Stomach smooth muscle (tissue), 2 donors: ENCODE measurements around the gene ADAT1.

ENCODE experiments used
- H3K27ac ChIP-seq: one replicate; pipeline ENCODE4 v1.7.0; 2013; ENCODE audit warnings: mild to moderate bottlenecking, low read length, inconsistent platforms
- H3K27me3 ChIP-seq, 2 donors: one replicate each; pipeline ENCODE4 v1.7.0; 2013; ENCODE audit warnings: low read length in 2 of 2; ENCODE audit not compliant: insufficient read depth in 2 of 2, control insufficient read depth in 1 of 2
- H3K36me3 ChIP-seq, 2 donors: one replicate each; pipeline ENCODE4 v1.7.0; 2013; ENCODE audit warnings: low read length in 2 of 2; ENCODE audit not compliant: control insufficient read depth in 2 of 2, insufficient read depth in 2 of 2
- H3K4me1 ChIP-seq: one replicate; pipeline ENCODE4 v1.7.0; 2013; ENCODE audit warnings: low read length; ENCODE audit not compliant: control insufficient read depth, insufficient read depth
- H3K4me3 ChIP-seq, 2 donors: one replicate each; pipeline ENCODE4 v1.7.0; 2013; ENCODE audit warnings: low read length in 2 of 2
- H3K9ac ChIP-seq, 2 donors: one replicate each; pipeline ENCODE4 v1.7.0; 2013; ENCODE audit warnings: low read length in 2 of 2, mild to moderate bottlenecking in 1 of 2
- H3K9me3 ChIP-seq, 2 donors: one replicate each; pipeline ENCODE4 v1.7.0; 2013; ENCODE audit warnings: low read length in 2 of 2; ENCODE audit not compliant: control insufficient read depth in 2 of 2
- donor health status: healthy.
- donor health status: Pancreatic carcinoma.

ADAT1 gene

GRCh38 chr16:75620326-75621169, 2.5 kb downstream of the ADAT1 start:
- peaks cover 13% of the 10 kb centered on the region for H3K4me1 ChIP-seq
- H3K4me3 ChIP-seq, result no peak overlapping the region
- H3K9me3 ChIP-seq, result no peaks in the 10 kb centered on the region
- peaks cover 17 to 23% of the 10 kb centered on the region in 2 donors for H3K36me3 ChIP-seq
- no peaks in the 10 kb centered on the region for H3K27me3 ChIP-seq
- H3K9ac ChIP-seq, result no peak overlapping the region
- no peak overlapping the region for H3K27ac ChIP-seq

GRCh38 chr16:75618780-75619179, 4.3 kb downstream of the ADAT1 start:
- peaks cover 13% of the 10 kb centered on the region for H3K4me1 ChIP-seq
- H3K4me3 ChIP-seq, result no peak overlapping the region
- no peaks in the 10 kb centered on the region for H3K9me3 ChIP-seq
- no peak overlapping the region for H3K9ac ChIP-seq
- no peaks in the 10 kb centered on the region for H3K27me3 ChIP-seq
- no peak overlapping the region for H3K27ac ChIP-seq
- H3K36me3 ChIP-seq, result peaks cover 23 to 28% of the 10 kb centered on the region in 2 donors

GRCh38 chr16:75617121-75617520, 6.0 kb downstream of the ADAT1 start:
- Histone ChIP-seq H3K36me3 (peaks cover 30 to 35% of the 10 kb centered on the region in 2 donors), H3K4me3 (no peak overlapping the region), H3K27ac (no peak overlapping the region), H3K4me1 (peaks cover 7% of the 10 kb centered on the region), H3K9ac (no peak overlapping the region), H3K9me3 (no peaks in the 10 kb centered on the region), H3K27me3 (no peaks in the 10 kb centered on the region)

- Histone ChIP-seq H3K27me3 (no peaks in the 10 kb centered on the region), H3K27ac (no peak overlapping the region), H3K4me3 (no peak overlapping the region), H3K9me3 (no peaks in the 10 kb centered on the region), H3K4me1 (peaks cover 2% of the 10 kb centered on the region), H3K36me3 (peaks cover 32 to 37% of the 10 kb centered on the region in 2 donors), H3K9ac (no peak overlapping the region)
Observed at GRCh38 chr16:75616521-75617010, 6.5 kb downstream of the ADAT1 start.

- Histone ChIP-seq H3K27me3 (no peaks in the 10 kb centered on the region), H3K9ac (no peak overlapping the region), H3K4me3 (no peak overlapping the region), H3K27ac (no peak overlapping the region), H3K4me1 (no peaks in the 10 kb centered on the region), H3K9me3 (no peaks in the 10 kb centered on the region), H3K36me3 (peaks cover 32 to 41% of the 10 kb centered on the region in 2 donors)
Observed at GRCh38 chr16:75615619-75616018, 7.5 kb downstream of the ADAT1 start.

GRCh38 chr16:75614066-75614897, 8.8 kb downstream of the ADAT1 start:
- Histone ChIP-seq H3K9ac (no peak overlapping the region), H3K36me3 (peaks cover 34 to 36% of the 10 kb centered on the region in 2 donors), H3K4me3 (no peak overlapping the region), H3K9me3 (no peaks in the 10 kb centered on the region), H3K27ac (no peak overlapping the region), H3K27me3 (no peaks in the 10 kb centered on the region), H3K4me1 (no peaks in the 10 kb centered on the region)

GRCh38 chr16:75606507-75606906, 16.6 kb downstream of the ADAT1 start:
- H3K27me3 ChIP-seq, result no peaks in the 10 kb centered on the region
- no peak overlapping the region for H3K4me3 ChIP-seq
- H3K4me1 ChIP-seq, result no peaks in the 10 kb centered on the region
- H3K9me3 ChIP-seq, result peaks cover 4 to 5% of the 10 kb centered on the region in 2 donors
- peaks cover 45 to 46% of the 10 kb centered on the region in 2 donors for H3K36me3 ChIP-seq
- no peak overlapping the region for H3K9ac ChIP-seq
- no peak overlapping the region for H3K27ac ChIP-seq

- H3K36me3 ChIP-seq, result peaks cover 44% of the 10 kb centered on the region in 2 donors
Observed at GRCh38 chr16:75603241-75603640, 19.8 kb downstream of the ADAT1 start.

GRCh38 chr16:75599452-75600277, 23.4 kb downstream of the ADAT1 start:
- no peak overlapping the region for H3K9ac ChIP-seq
- no peak overlapping the region for H3K27ac ChIP-seq
- H3K4me3 ChIP-seq, result no peak overlapping the region
- H3K9me3 ChIP-seq, result peaks cover 4 to 5% of the 10 kb centered on the region in 2 donors
- no peaks in the 10 kb centered on the region for H3K4me1 ChIP-seq
- peaks cover 29 to 37% of the 10 kb centered on the region in 2 donors for H3K36me3 ChIP-seq
- H3K27me3 ChIP-seq, result no peaks in the 10 kb centered on the region

More at GRCh38 chr16:75603241-75603640, 19.8 kb downstream of the ADAT1 start:
- no peaks in the 10 kb centered on the region for H3K27me3 ChIP-seq
- no peak overlapping the region for H3K9ac ChIP-seq
- H3K4me3 ChIP-seq, result no peak overlapping the region
- no peaks in the 10 kb centered on the region for H3K4me1 ChIP-seq
- H3K9me3 ChIP-seq, result peaks cover 4 to 5% of the 10 kb centered on the region in 2 donors
- H3K27ac ChIP-seq, result no peak overlapping the region
